ENCODE data around the gene ILKAP. TPM values are rescaled to one million over a fixed set of nuclear protein-coding genes. Genes with fewer than 3 reads are reported as not detected.

Gene ILKAP
- total RNA-seq, 1 experiment from 2014 or later, result 53.4 TPM

GRCh38 chr2:238157506-238158017, 45.9 kb downstream of the ILKAP start:
- DNase-seq (ENCODE audit: low read depth, low spot score), result no peak
- CTCF ChIA-PET, result no interaction called here
- no peak overlapping the region for H2AFZ ChIP-seq (ENCODE audit: low read depth, low read length, poor library complexity, severe bottlenecking)
- no peak for TF ChIP-seq EGR1 (IDR thresholded peaks at IDR 0.05; ENCODE audit: low read depth)
- TF ChIP-seq SP1 (IDR thresholded peaks at IDR 0.05; ENCODE audit: low read depth), result no peak
- no peak for TF ChIP-seq POLR2AphosphoS5 (IDR thresholded peaks at IDR 0.05; ENCODE audit: low read depth, low read length)
- TF ChIP-seq ZFX (IDR thresholded peaks at IDR 0.05), result no peak
- no peak for TF ChIP-seq CTCF (IDR thresholded peaks at IDR 0.05 in 2 of 3, conservative IDR thresholded peaks at IDR 0.05 in 1 of 3; ENCODE audit: borderline replicate concordance in 1 of 3, insufficient read depth in 1 of 3, low read depth in 2 of 3, low read length in 2 of 3)
- TF ChIP-seq YY1 (IDR thresholded peaks at IDR 0.05; ENCODE audit: extremely low read depth, insufficient replicate concordance, low read depth, low read length), result no peak
- TF ChIP-seq POLR2A (IDR thresholded peaks at IDR 0.05; ENCODE audit: borderline replicate concordance, extremely low read depth, insufficient read depth, insufficient read length), result no peak
- no peak for TF ChIP-seq SIN3A (IDR thresholded peaks at IDR 0.05; ENCODE audit: low read depth)
- no peak for TF ChIP-seq ATF3 (IDR thresholded peaks at IDR 0.05)
- no peaks in the 10 kb centered on the region for H3K9me2 ChIP-seq (ENCODE audit: insufficient read depth)
- no peaks in the 10 kb centered on the region for H4K20me1 ChIP-seq (ENCODE audit: insufficient read depth)
- no peaks in the 10 kb centered on the region for H3K36me3 ChIP-seq (ENCODE audit: control insufficient read depth in 1 of 2, insufficient read depth in 2 of 2, low read length in 2 of 2)
- H3K4me3 ChIP-seq (replicated peaks in 1 of 2; ENCODE audit: low read depth in 1 of 2, low read length in 2 of 2), result no peak overlapping the region
- no peak for ATAC-seq
- H3K9ac ChIP-seq (ENCODE audit: low read length), result no peak overlapping the region
- POLR2A ChIA-PET, result no interaction called here
- H3K9me3 ChIP-seq (ENCODE audit: control insufficient read depth in 1 of 2, insufficient read depth in 1 of 2, low read depth in 1 of 2, low read length in 2 of 2), result no peaks in the 10 kb centered on the region
- no TSS peak for BruUV-seq (replicated peaks)
- RAD21 ChIA-PET (ENCODE audit: low non-redundant PET in 1 of 2, low total read pairs in 2 of 2, uncharacterized antibody in 2 of 2, unreplicated experiment in 2 of 2), result no interaction called here
- H3K4me1 ChIP-seq (ENCODE audit: control insufficient read depth in 1 of 2, insufficient read depth in 2 of 2, low read length in 2 of 2), result peaks cover 4 to 12% of the 10 kb centered on the region in 2 experiments; a peak in 3 of 4 replicates
- no peaks in the 10 kb centered on the region for H3K27me3 ChIP-seq (ENCODE audit: insufficient read depth, low read length)
- no peak overlapping the region for H3K27ac ChIP-seq (ENCODE audit: low read depth, low read length)
- no peak overlapping the region for H3K4me2 ChIP-seq (ENCODE audit: low read length)
- intact Hi-C loops (cut with micrococcal nuclease), result no loop called here
- no peaks in the 10 kb centered on the region for H3K79me2 ChIP-seq (ENCODE audit: insufficient read depth, low read length)
